ENCODE measurements around the gene XPO6.

DNA sequence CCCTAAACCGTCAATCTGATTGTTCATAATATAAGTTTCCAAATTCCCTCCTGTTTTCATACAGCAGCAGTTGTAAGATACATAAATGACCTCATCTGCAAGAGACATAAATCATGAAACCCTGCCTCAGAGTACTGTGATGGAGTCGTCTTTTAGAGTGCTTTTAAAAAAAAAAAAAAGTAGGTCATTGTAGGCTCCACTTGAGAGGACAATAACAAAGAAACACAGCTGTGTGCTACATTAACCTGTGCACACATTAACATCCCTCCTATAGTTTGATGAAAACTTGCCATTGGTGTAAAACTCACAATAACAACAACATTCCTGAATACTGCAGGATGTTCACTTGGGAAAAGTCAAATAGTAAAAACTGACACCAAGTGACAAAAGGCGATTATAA, 56.5 kb downstream of the XPO6 start:
- no peak for TF ChIP-seq CTCF (IDR thresholded peaks at IDR 0.05)
- no peak for TF ChIP-seq EP300 (IDR thresholded peaks at IDR 0.05)

All from tibial nerve (tissue), 4 donors.